GM18508 (cell line): ENCODE data around the gene ARHGAP9.
A peak's percentile ranks its signal among the peaks of the same experiment; 100 is the strongest.
"Not testable (repeated sequence)": the region's sequence is repeated elsewhere in the genome, so short reads cannot be mapped to it uniquely, and the experiment has no call there.

Experiments
- ATAC-seq: cut with Tn5 transposase; IDR thresholded peaks from one replicate; pipeline ENCODE4 v1.9.1; 2021; ENCODE audit warnings: moderate number of reproducible peaks; ENCODE audit not compliant: insufficient read depth, unreplicated experiment

Gene ARHGAP9

DNA sequence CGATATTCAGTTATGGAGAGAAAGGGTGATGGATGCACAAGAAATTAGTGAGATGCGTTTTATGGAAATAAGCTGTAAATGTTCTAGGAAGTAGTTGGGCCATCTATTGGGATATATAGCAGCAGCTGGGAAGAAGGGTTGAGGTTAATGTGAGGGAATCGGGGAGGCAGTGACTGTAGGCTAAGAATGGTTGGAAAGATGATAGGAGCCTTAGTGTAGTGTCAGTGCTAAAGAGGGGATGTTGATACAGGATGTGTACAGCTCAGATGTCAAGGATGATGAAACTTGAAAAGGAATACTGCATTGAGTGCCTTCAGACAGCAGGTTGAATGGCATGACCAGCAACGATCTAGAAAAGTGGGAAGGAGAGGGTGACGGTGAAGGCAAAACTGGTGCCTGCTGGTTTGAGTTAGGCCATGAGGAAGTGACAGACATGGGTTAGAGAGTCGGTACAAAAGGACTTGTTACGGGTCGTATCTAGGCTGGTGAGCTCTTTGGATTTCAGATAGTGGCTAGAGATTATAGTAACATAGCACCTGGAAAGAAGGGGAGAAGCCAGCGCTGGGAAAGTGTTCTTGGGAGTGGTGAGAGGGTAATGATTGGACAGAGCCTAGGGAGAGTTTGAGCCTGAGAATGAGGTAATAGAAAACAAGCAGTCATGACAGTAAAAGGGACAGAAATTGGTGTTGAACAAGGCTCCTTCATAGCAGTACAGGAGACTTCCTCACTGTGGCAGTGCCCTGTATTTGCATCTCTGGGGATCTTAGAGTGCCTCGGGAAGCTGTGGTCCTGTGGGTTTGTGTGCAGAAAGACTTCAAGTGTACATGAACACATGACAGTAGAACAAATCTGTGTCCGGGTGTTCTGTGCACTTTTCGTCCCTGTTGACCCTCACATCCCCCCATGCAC is 17.8 kb upstream of the ARHGAP9 start:
- no peak for ATAC-seq

GRCh38 chr12:57496822-57497221 is 17.2 kb upstream of the ARHGAP9 start:
- no peak for ATAC-seq

DNA sequence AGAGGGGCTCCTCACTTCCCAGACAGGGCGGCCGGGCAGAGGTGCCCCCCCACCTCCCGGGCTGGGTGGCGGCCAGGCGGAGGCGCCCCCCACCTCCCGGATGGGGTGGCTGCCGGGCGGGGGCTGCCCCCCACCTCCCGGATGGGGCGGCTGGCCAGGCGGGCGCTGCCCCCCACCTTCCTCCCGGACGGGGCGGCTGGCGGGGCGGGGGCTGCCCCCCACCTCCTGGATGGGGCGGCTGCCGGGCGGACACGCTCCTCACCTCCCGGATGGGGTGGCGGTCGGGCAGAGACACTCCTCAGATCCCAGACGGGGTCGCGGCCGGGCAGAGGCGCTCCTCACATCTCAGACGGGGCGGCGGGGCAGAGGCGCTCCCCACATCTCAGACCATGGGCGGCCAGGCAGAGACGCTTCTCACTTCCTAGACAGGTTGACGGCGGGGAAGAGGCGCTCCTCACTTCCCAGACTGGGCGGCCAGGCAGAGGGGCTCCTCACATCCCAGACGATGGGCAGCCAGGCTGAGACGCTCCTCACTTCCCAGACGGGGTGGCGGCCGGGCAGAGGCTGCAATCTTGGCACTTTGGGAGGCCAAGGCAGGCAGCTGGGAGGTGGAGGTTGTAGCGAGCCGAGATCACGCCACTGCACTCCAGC is 15.5 kb upstream of the ARHGAP9 start:
- ATAC-seq: not testable (repeated sequence)

DNA sequence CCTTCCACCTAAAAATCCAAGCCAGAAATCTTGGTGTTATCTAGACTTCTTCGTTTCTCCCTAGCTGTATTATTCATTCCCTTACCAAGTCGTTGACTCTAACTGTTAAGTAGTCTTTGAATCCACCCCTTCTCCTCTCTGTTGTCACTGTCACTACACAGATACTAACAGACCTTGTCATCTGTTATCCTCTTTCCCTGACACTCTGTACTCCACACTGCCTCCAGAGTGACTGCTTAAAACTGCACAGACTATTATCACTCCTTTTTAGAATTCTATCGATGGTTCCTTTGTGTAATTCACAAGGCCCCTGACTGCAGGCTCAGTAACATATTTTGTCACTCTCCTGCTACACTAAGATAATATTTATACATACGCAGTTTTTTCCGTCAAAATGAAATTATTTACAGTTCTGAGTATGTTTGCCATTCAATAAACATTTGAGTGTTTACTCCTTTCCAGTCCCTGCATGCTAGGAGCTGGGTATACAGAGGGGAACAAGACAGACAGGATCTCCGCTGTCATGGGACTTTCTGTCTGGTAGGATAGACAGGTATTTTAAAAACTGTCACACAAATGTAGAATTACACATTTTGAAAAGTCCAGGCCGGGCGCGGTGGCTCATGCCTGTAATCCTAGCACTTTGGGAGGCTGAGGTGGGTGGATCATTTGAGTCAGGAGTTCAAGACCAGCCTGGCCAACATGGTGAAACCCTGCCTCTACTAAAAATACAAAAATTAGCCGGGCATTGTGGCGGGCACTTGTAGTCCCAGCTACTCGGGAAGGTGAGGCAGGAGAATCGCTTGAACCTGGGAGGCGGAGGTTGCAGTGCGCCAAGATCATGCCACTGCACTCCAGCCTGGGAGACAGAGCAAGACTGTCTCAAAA is 12.0 kb upstream of the ARHGAP9 start:
- ATAC-seq: no peak

- no peak for ATAC-seq
These were observed 10.5 kb upstream of the ARHGAP9 start for GRCh38 chr12:57490126-57490525.

GRCh38 chr12:57489157-57489641 is 9.5 kb upstream of the ARHGAP9 start:
- ATAC-seq: no peak

DNA sequence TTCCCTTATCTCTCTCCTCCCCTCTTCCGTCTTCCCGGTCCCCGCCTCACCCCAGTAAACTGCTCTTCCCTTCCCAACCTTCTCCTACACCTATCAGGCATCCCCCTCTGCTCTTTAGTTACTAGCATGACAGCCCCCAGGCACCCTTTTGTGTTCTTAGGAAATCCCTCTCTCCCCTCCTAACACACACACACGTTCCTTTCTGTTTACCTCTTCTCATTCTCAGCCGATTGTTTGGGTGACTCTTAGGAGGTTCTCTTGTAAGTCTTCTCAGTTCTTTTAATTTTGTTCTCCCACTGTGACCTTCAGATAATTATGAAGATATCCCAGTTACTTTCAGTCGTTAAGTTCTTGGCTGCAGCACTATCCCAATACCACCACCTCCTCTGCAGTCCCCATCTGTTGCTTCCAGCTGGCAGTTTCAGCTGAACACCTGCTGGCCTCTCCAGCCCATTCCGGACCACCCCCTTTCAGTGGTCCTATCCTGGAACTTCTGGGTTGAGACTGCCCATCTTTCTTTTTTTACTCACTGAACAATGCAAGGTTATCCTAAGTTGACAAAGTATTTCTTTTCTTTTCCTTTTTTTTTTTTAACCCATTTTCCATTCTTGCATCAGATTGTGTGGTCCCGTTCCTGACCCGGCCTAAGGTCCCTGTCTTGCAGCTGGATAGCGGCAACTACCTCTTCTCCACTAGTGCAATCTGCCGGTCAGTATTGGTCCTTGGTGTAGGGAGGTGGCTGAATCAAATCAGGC is 8.9 kb upstream of the ARHGAP9 start:
- ATAC-seq: no peak

- peak; percentile 90 for ATAC-seq
These were observed 8.1 kb upstream of the ARHGAP9 start, which contains the start of gene MARS1 for GRCh38 chr12:57487597-57488401. Gene MARS1 (plus strand): TSS chr12:57488068. CDS start chr12:57488091, 23 bp downstream.

DNA sequence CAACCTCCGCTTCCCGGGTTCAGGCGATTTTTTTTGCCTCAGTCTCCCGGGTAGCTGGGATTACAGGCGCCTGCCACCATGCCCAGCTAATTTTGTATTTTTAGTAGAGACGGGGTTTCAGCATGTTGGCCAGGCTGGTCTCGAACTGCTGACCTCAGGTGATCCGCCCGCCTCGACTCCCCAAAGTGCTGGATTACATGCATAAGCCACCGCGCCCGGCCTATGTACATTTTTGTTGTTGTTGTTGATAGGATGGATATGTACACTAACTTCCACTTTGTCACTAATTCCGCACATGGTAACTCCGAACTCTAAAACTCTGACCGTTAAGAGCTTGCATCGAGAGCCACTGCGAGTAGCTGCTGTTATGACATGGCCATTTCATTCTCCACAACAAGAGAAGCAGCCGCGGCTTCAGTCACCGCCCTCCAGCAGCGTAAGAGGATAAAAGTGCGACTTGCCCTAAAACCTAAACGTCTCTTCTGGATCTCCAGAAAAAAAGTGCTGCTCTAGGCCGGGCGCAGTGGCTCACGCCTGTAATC is 7.5 kb upstream of the ARHGAP9 start:
- no peak for ATAC-seq

DNA sequence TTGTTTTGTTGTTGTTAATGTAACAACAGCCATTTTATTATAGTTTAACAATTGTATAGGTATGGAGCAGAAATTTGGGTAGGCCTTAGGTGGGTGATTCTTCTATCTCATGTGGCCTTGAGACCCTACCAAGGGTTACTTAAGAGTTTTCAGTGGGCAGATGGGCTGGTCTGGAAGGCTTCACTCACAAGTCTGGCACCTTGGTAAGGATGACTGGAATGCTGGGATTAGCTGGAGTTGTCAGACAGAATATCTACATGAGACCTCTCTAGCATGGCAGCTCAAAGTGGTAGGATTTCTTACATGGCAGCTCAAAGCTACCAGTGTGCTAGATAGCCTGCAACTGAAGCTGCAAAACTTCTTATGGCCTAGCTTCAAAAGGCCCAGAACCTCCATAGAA is 6.0 kb upstream of the ARHGAP9 start:
- ATAC-seq: no peak

GRCh38 chr12:57483466-57483865 is 3.8 kb upstream of the ARHGAP9 start:
- no peak for ATAC-seq

DNA sequence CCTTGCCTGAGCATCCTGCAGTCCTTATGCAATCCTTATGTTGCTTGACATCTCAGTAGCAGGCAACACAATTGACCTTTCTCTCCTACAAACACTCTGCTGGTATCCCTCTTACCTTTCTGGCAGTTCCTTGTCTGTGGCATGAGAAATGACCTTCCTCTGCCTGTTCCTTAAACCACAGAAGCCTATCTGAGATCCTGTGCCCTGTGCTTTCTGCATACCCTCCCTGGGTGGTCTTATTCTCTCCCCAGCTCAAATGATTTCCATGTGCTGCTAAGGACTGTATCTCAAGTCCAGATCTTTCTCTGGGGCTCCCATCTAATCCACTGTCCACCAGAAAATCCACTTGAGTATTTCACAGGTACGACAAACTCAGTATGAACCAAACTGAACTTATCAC is 2.0 kb upstream of the ARHGAP9 start:
- no peak for ATAC-seq

DNA sequence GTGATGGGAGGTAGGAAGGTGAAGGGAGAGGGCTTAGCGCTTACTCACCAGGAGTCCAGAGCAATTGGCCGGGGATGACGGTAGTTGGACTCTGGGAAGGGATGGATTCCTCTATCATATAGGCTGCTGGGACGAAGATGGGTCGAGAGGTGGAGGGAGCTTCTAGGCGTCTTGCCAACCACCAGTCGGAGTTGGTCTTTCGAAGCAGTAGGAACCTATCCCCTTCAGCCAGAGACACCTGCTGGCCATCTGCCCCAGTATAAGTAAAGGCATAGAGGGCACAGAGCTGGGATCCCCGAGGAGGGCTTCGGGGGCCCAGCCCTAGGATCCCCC is 657 bp downstream of the ARHGAP9 start:
- no peak for ATAC-seq

- ATAC-seq: no peak
These were observed 1.7 kb downstream of the ARHGAP9 start for GRCh38 chr12:57477710-57478681.

DNA sequence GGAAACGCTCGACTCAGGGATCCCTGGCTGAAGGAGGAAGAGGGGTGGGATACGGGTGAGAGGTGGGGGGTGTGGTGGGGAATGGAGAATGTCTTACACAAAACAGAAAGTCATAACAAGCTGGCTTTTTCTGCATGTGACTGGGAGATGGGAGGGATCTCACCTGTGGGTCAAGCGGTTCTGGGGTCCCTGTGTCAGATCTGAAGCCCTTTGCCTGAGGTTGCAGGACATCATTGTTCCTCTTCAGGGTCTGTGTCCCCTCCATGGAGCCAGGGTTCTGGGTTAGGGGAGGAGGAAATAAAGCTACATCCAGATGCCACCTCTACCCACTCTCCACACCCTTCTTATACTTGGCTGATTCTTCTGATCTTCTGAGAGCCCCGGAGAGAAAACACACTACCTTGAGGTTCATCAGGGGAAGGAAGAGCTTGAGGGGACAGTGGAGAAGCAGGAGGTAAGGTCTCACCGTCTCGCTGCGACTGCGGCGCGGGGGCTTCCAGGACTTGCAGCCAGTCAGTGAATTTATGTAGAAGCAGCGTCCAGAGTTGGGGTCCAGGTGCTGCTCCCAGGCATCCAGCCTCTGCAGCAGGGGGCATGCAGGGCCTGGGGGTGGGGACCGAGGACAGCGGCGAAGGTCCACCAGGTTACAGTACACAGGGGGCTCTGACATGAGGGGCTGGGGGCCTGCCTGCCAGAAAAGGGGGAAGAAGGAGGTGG is 2.5 kb downstream of the ARHGAP9 start:
- ATAC-seq: no peak

DNA sequence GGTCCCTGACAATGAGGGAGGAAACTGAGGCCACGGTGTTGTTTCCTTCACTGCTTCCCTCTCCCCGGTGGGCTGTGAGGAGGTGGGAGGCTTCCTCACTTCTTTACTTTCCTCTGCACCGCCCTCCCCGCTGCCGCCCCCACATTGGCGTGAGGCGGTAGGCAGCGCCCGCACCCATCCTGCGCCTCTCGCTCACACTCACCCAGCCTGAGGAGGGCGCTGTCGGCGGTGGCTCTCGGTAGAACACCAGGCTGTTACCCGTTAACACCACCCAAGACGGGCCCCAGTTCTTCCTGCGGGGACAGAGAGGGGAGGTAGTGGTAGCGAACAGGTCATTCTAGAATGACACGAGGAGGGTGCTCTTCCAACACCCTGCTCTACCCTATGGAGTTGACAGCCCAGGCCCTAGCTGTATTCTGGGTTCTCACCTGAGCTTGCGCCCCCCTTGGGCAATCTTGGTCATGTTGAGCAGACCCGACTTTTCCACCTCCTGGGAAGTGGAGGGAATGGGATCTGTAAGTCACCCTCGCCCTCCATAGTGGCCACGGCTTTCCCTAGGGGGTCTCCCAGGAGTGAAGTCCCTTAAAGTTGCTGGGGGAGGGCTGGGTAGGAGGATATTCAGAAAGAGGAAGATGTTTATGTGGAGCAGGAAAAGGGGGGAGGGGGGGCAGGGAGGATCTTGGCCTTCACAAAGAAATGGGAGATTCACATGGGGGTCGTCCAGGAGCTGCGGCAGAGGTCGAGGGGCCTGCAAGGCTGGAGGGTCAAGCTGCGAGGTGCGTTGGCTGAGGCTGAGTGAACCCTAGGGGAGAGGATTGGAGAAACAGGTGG is 3.3 kb downstream of the ARHGAP9 start:
- ATAC-seq: no peak
